NCI-H2196 treated with DMSO at 0.1 percent for 48 hours (cell line): Measurements from ENCODE around the gene SLC30A7.
A peak's percentile ranks its signal among the peaks of the same experiment; 100 is the strongest.
"Not testable (repeated sequence)": the region's sequence is repeated elsewhere in the genome, so short reads cannot be mapped to it uniquely, and the experiment has no call there.

Source experiments
- DNase-seq: peaks from one replicate; lab custom pipeline; 2025; ENCODE audit not compliant: unreplicated experiment; lab: John Stamatoyannopoulos, UW

SLC30A7 gene, protein sequence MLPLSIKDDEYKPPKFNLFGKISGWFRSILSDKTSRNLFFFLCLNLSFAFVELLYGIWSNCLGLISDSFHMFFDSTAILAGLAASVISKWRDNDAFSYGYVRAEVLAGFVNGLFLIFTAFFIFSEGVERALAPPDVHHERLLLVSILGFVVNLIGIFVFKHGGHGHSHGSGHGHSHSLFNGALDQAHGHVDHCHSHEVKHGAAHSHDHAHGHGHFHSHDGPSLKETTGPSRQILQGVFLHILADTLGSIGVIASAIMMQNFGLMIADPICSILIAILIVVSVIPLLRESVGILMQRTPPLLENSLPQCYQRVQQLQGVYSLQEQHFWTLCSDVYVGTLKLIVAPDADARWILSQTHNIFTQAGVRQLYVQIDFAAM

DNA sequence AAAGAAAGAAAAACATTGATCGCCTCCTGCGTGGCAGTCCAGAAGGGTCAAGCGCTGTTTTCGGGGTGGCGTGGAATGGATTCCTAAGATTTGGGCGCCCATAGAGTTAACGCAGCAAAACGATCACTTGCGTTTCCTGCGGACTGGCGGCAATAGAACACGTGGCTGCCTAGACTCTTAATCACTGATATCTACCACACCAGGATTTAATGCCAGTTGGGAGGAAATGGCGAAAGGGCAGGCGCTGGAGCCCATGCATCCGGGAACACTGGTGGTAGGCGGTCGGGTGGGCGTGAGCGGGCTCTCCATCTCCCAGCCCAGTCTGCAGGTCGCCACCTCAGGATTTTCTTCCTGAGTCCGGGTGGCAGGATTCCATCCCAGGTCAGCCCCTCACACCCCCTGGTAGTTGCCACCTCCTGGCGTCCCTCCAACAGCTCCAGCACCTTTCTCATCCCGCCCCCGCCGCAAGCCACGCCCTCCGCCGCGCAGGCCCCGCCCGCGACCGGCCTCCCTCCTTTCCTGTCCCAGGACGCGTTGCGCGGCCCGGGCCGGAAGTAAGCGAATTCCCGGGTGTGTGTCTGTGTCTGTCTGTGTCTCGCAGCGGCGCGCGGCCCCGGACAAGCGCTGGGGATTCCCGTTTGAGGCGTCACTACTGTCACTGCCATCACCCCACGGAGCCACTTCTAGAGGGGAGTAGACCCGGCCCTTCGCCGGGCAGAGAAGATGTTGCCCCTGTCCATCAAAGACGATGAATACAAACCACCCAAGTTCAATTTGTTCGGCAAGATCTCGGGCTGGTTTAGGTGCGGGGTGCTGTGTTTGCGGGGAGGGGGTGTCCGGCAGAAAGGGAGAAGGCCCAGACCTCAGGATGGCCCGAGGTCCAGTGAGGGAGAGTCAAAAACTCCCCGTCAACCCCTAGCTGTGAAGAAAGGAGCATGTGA is at the start of gene SLC30A7:
Gene SLC30A7 (plus strand): TSS at position 551 of the 941 bp plus-strand sequence. CDS start 173 bp downstream, at position 724.
- DNase-seq = peak; percentile 93

DNA sequence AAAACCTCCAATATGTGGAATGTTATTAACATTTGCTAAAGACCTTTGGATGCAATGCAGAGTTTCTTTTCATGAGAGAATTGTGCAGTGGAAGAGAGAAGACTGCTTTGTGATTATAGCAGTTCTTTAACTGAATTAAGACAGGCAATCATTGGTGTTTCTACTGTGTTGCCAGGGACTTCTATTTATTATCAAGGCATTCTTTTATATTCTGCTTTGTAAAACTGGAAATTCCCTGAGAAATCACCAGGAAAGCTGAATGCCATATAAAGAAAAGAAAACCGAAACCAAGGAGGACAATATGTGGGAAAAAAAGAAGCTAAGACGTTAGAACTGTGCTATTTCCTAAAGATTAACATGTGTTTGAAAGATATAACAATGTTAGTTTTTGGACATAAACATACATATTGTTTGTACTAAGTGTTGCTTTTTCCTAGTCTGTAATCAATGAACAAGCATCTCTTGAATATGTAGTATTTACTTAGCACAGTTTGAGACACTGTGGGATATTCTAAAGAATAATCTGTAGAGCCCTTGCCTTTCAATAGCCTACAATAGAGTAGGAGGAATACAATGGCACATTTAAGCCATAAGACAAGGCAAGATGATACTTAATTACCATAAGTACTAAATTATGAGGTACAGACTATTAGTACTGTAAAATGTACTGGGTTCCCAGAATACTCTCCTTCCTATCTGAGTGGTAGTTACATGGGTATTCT is 48.4 kb upstream of the SLC30A7 start:
- DNase-seq = no peak

DNA sequence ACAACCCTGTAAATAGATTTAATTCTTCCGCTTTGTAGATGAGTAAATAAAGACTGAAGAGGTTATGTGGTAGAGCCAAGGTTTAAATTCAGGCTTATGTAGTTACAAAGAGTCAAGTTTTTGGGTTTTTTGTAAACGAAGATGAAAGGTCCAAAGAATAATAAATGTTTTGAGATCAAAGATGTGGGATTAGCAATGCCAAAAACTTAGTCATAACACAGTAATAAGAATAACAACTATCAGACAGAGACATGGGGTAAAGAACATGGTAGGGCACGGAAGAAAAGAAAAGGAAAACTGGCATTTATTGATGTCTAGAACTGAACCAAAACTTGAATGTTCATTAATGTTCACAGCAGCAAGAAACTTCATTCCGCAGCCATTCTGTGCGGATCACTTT is 44.2 kb upstream of the SLC30A7 start:
- no peak for DNase-seq

DNA sequence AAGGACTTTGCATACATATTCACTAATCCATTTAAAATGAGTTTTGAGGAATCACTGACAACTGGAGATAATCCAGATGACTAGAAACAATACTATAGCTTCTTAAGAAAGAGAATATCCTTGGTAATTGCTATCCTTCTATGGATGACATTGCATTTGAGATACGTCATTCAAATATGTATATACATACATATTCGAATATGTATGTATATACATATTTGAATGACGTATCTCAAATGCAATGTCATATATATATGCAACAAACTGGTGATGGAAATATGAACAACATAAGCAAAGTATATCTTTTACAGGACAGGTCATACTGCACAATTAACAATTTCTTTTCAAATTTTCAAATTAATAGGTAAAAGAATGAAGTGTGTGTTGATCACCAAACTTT is 42.9 kb upstream of the SLC30A7 start:
- DNase-seq = no peak

DNA sequence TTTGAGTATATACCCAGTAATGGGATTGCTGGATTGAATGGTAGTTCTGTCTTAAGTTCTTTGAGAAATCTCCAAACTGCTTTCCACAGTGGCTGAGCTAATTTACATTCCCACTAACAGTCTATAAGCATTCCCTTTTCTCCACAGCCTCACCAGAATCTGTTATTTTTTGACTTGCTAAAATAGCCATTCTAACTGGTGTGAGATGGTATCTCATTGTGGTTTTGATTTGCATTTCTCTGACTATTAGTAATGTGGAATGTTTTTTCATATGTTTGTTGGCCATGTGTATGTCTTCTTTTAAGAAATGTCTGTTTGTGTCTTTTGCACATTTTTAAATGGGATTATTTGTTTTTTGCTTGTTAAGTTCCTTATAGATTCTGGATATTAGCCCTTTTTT is 40.8 kb upstream of the SLC30A7 start:
- DNase-seq = not testable (repeated sequence)

DNA sequence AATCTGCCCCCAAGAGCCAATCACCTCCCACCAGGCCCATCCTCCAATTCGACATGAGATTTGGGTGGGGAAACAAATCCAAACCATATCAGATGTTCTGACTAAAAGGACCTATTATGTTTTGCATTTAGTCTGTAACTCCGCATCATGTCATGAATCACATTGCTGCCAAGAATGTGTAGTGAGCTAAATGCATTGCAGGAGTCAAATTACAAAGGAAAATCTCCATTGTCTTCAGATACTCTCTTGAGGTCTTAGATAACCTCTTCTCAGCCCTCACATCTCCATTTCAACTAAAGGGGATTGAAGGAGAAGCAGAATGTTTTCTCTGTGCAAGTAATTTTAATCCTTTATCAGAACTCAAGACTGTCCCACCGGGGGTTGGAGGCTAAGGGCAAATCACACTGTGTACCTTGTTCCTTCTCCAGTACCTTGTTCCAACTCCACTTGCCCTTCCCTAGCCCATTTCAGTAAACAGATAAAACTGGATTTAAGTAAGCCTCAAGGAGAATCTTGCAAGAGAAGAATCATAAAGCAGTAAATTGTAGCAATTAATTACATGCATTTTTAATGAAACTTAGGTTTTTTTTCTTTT is 35.4 kb upstream of the SLC30A7 start:
- no peak for DNase-seq

DNA sequence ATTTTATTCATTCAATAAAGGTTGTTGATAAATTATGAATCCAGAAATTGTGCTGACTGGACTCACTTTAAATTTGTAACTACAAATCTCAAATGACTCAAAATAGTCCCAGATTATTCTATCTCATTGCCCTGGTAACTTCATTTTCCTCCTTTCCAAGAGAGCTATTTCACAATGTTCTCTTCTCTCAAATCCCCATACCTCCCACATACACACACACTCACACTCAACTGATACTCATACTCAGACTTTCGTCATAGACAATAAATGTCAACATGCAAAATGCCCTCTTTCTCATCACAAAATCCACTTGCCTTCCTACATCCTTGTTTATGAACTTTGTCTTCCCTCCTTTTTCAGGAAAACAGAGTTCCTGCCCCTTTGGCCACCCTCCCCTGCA is 34.5 kb upstream of the SLC30A7 start:
- DNase-seq = no peak

DNA sequence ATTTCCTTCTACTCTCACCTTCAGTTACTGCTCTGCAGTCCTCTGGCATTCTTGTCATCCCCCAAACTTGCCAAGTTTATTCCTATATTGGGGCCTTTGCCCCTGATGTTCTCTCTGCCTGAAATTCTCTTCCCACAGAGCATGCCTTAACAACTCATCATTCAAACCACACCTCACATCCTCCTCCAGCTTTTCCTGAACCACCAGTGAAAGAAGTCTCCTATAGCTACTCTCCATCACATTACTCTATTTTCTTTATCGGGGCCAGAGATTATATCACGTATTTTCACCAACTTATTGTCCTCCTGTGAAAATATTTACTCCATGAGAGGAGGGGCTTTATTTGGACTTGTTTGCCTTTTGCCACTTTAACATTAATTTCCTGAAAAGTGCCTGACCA is 33.3 kb upstream of the SLC30A7 start:
- DNase-seq = no peak

DNA sequence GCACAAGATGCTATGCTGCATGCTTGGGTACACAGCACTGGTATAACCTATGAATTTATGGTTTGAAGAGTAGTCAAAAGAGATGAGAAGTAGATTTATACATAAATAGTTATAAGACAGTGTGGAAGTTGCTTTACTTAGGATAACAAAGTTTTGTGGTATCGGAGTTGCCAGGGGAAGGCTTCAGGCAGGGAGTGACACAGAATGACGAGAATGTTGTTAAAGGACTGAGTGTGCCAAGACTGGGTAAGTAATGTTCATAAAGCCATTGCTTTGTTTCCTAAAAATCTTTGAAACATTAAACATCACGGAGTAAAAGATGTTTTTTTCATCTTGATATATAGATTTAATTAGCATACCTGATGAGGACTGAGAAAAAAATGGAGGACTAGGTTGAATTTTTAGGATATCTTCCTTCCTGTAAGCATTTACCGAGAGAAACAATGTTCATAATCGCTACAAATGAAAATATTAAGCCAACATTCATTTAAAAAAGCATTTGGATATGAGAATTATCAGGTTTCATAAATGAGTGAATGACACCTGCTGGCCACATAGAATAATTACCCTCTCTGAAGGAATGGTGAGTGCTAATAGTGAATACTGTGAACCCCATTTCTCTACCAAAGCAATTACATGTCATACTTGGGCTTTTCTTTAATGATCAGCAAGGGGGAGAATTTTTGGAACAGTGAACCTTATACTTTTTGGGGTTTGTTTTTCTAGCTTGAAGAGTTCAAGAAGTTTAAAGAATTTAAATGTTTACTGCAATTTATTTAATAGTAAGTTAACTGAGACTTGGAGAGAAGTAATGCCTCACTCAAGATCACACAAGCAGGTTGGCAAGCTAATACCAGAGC is 29.6 kb upstream of the SLC30A7 start:
- DNase-seq = peak; percentile 16

DNA sequence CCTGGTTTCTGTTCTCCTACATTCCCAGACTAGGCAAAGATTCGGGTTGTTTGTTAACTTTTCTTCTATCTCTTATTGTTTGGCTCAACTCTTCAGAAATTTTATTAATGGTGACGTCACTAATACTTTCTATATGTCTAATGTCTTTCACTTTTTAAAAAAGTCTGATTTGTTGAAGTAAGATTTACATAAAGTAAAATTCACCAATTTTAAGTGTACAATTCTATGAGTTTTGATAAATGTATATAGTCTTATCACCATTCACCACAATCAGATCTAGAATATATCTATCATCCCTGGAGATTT is 29.0 kb upstream of the SLC30A7 start:
- DNase-seq = no peak

DNA sequence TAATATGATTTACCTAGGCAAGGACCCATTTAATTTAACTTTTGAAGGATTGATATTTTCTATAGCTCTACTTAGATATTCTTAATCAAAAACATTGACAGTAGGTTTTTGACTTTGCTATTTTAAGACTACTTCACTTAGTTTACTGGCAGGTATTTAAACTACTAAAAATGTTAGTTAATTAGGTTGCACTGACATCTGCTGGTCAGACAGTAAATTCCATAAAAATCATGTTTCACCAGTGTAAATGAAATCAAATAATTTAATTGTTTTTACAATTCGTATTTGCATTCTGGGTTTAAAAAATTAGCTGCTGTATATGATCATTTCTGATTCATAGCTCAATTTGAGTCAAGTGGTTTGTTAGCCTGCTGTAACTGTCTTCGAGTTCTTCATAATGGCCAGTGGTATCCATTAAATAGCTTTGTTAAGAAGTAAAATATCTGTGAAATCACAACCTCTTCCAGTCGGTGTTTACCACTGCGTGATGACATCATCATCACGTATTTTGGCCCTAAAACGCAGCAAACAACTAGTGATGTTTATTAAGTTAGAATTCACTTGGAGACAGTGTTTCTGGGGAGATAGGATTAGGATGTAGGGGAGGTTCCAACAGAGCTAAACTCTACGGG is 27.4 kb upstream of the SLC30A7 start:
- peak; percentile 10 for DNase-seq

DNA sequence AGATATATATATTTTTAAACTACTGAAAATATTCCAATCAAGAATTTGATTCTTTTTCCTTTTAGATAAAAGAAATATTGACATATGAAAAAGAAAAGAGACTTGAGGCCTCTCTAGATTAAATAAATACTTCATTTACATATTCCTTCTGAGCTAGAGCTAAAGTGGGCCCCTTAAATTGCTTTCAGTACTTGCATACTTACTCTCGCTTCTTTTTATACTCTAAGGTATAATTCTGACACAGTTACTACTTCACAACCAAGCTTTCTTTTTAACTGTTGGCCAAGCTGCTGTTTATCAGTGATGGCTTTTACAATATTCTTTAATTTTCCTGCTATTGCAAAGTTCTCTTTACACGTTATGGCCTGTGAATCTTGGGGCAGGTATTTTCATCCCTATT is 25.9 kb upstream of the SLC30A7 start:
- DNase-seq = no peak

DNA sequence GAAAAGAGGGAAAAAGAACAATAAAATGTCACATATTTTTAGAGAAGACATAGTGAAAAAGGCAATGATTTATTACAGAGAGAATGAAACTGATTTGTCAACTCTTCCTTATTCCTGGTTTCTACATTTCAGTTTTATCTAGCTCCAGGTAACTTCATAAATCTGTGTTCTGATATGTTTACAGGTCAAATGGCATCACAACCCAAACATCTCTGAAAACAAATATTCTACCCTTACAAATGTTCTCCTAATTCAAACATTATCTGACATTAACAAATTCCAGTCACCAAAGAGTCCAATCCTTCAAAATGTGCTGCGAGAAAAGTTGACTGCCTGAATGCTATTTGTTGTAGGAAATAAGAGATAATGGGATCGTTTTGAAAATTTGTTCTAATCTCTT is 21.5 kb upstream of the SLC30A7 start:
- DNase-seq = no peak

DNA sequence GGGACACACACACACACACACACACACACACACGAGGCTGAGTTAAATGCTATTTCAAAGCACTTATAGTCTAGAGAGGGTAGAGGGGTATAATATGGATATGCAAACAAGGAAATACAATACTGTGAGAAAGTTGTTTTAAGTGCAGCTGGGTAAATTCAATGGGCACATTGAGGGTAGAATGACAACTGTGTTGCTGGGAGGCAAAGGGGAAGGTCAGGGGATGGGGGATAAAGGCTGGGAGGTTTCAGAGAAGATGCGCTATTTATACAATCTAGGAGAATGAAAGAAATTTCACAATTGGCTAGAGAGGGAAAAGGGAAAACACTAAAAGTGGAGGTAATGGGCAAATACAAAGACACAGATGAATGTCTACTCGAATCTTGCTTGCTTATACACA is 20.7 kb upstream of the SLC30A7 start:
- DNase-seq = no peak

DNA sequence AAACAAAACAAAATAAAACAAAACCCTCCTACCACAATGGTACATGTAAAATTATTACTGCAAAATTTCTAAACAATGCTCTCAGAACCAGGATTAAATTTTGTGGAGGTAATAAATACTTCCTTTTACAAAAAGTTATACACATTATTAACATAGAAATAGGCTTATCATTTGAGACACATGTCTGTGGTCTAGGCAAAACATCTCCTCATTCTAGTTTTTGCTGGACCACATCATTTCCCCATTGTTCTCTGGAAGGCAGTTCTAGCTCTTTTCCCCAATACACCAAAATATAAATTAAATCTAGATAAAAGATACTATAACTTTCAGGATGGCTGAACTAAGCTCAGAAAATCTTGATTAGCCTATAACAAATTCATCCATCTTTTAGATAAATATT is 19.6 kb upstream of the SLC30A7 start:
- DNase-seq = no peak

DNA sequence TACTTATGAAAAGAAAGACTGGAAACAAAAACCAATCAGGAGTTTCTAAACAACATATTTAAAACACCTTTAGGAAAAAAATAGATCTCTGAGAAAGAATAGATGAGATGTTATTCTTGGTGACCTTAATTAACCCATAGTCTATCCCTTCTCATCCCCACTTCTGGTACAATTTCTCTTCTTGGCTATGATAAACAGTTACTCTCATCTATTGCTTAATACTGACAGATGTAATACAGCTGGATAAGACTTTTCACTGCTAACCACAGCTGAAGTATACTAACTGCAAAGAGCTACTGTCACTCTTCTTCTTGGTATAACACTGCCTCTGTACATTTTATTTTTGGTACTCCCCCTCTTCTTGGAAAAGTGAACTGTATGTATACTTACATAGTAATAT is 16.5 kb upstream of the SLC30A7 start:
- DNase-seq = no peak

DNA sequence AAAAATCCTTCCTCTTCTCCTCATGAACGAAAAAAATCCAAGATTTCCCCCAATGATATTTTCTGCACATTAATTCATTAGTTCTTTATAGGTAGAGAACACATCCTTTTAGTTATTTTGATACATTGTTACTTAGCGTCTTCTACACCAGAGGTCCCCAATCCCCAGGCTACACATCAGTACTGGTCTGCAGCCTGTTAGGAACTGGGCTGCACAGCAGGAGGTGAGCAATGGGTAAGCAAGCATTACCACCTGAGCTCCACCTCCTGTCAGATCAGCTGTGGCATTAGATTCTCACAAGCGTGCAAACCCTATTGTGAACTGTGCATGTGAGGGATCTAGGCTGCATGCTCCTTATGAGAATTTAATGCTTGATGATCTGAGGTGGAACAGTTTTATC is 14.2 kb upstream of the SLC30A7 start:
- DNase-seq = no peak

DNA sequence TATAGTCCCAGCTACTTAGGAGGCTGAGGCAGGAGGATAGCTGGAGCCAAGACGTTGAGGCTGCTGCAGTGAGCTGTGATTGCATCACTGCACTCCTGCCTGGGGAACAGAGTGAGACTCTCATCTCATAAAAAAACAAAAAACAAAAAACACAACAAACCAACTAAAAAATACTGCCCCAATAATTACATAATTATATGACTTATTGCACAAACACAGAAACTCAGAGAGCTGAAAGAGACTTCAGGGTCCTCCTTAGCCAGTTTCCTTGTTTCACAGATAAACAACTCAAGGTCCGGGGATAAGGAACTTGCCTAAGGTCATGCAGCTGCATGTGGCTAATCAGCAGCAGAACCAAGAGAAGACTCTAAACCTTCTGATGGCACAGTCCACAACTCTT is 13.2 kb upstream of the SLC30A7 start:
- no peak for DNase-seq

DNA sequence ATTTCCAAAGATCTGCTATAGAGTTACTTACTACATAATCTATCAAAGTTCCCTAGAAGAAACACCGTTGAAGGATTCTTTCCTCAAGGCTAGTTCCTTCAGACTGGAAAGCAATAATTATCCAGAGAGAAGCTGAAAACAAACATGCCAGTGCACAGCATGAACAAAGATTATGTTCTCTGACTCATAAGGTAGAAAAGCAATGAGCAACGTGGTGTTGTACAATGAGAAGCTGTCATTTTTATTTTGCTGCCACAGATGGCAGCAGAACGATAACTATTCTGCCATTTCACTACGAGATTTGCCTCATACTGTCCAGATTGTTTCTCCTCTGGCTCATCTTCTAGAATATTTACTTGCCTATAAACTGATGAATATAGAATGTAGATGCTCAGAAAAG is 11.9 kb upstream of the SLC30A7 start:
- DNase-seq = no peak

DNA sequence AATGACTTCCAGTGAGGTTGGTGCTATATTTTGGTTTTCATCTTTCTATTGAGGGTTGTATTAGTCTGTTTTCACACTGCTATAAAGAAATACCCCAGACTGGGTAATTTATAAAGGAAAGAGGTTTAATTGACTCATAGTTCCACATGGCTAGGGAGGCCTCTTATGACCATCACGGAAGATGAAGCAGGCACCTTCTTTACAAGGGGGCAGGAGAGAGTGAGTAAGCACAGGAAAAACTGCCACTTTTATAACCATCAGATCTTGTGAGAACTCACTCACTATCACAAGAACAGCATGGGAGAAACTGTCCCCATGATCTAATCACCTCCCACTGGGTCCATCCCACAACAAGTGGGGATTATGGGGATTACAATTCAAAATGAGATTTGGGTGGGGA is 6.9 kb upstream of the SLC30A7 start:
- DNase-seq = not testable (repeated sequence)
